Measurements from ENCODE around the gene FAM53B.

FAM53B gene

GRCh38 chr10:124655191-124656112 is 88.7 kb downstream of the FAM53B start:
- TF ChIP-seq RARB (CRISPR knock-in tag; IDR thresholded peaks at IDR 0.05) (no peak), POU6F1 (CRISPR knock-in tag; IDR thresholded peaks at IDR 0.05; ENCODE audit: borderline replicate concordance, low read depth) (no peak), ZNF70 (CRISPR knock-in tag; IDR thresholded peaks at IDR 0.05) (no peak), GLIS3 (CRISPR knock-in tag; IDR thresholded peaks at IDR 0.05) (no peak), SNAI2 (CRISPR knock-in tag; IDR thresholded peaks at IDR 0.05) (no peak), TOX (CRISPR knock-in tag; IDR thresholded peaks at IDR 0.05; ENCODE audit: borderline replicate concordance) (no peak), ARNTL (CRISPR knock-in tag; IDR thresholded peaks at IDR 0.05; ENCODE audit: borderline replicate concordance, low read depth) (no peak), ISL1 (CRISPR knock-in tag; IDR thresholded peaks at IDR 0.05) (no peak), PPARA (CRISPR knock-in tag; IDR thresholded peaks at IDR 0.05; ENCODE audit: borderline replicate concordance) (no peak)
- TF ChIP-seq, protein P1, sequence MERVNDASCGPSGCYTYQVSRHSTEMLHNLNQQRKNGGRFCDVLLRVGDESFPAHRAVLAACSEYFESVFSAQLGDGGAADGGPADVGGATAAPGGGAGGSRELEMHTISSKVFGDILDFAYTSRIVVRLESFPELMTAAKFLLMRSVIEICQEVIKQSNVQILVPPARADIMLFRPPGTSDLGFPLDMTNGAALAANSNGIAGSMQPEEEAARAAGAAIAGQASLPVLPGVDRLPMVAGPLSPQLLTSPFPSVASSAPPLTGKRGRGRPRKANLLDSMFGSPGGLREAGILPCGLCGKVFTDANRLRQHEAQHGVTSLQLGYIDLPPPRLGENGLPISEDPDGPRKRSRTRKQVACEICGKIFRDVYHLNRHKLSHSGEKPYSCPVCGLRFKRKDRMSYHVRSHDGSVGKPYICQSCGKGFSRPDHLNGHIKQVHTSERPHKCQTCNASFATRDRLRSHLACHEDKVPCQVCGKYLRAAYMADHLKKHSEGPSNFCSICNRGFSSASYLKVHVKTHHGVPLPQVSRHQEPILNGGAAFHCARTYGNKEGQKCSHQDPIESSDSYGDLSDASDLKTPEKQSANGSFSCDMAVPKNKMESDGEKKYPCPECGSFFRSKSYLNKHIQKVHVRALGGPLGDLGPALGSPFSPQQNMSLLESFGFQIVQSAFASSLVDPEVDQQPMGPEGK (CRISPR knock-in tag; IDR thresholded peaks at IDR 0.05; ENCODE audit: borderline replicate concordance): no peak
- TF ChIP-seq, protein P2, sequence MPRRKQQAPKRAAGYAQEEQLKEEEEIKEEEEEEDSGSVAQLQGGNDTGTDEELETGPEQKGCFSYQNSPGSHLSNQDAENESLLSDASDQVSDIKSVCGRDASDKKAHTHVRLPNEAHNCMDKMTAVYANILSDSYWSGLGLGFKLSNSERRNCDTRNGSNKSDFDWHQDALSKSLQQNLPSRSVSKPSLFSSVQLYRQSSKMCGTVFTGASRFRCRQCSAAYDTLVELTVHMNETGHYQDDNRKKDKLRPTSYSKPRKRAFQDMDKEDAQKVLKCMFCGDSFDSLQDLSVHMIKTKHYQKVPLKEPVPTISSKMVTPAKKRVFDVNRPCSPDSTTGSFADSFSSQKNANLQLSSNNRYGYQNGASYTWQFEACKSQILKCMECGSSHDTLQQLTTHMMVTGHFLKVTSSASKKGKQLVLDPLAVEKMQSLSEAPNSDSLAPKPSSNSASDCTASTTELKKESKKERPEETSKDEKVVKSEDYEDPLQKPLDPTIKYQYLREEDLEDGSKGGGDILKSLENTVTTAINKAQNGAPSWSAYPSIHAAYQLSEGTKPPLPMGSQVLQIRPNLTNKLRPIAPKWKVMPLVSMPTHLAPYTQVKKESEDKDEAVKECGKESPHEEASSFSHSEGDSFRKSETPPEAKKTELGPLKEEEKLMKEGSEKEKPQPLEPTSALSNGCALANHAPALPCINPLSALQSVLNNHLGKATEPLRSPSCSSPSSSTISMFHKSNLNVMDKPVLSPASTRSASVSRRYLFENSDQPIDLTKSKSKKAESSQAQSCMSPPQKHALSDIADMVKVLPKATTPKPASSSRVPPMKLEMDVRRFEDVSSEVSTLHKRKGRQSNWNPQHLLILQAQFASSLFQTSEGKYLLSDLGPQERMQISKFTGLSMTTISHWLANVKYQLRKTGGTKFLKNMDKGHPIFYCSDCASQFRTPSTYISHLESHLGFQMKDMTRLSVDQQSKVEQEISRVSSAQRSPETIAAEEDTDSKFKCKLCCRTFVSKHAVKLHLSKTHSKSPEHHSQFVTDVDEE (CRISPR knock-in tag; IDR thresholded peaks at IDR 0.05): no peak
- no peak for ATAC-seq

DNA sequence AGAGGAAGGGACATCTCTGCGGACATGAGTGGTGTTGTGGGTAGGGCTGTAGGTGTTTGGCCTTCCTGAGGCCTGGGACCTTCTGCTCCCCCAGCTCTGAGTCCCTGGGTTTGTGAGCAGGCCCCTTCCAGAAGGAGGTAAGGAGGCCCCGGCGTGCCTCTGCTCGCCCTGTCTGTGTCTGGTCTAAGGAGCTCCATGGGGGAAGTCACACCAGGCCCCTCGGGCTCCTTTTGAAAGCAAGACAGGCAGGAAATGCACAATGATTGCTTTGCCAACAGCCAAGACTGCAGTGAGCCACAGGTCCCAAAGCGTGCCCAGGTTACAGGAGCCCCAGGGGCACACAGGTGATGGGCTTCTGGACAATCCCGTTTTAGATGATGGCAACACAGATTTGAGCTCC is 89.5 kb downstream of the FAM53B start:
- TF ChIP-seq ZNF565 (CRISPR knock-in tag; conservative IDR thresholded peaks at IDR 0.05; ENCODE audit: low read depth): no peak
- no peak for TF ChIP-seq BACH2 (CRISPR knock-in tag; IDR thresholded peaks at IDR 0.05; ENCODE audit: borderline replicate concordance)
- TF ChIP-seq PPARA (CRISPR knock-in tag; IDR thresholded peaks at IDR 0.05; ENCODE audit: borderline replicate concordance): no peak
- TF ChIP-seq ZC3H10 (CRISPR knock-in tag; IDR thresholded peaks at IDR 0.05): no peak
- TF ChIP-seq POU6F1 (CRISPR knock-in tag; IDR thresholded peaks at IDR 0.05; ENCODE audit: borderline replicate concordance, low read depth): no peak
- TF ChIP-seq SNAI2 (CRISPR knock-in tag; IDR thresholded peaks at IDR 0.05): no peak
- TF ChIP-seq RARB (CRISPR knock-in tag; IDR thresholded peaks at IDR 0.05): no peak
- no peak for TF ChIP-seq TOX (CRISPR knock-in tag; IDR thresholded peaks at IDR 0.05; ENCODE audit: borderline replicate concordance)
- TF ChIP-seq GLIS3 (CRISPR knock-in tag; IDR thresholded peaks at IDR 0.05): no peak
- ATAC-seq: no peak

- ATAC-seq: no peak
- TF ChIP-seq ARNTL (CRISPR knock-in tag; IDR thresholded peaks at IDR 0.05; ENCODE audit: borderline replicate concordance, low read depth) (no peak), CSRNP3 (CRISPR knock-in tag; IDR thresholded peaks at IDR 0.05) (no peak), TOX (CRISPR knock-in tag; IDR thresholded peaks at IDR 0.05; ENCODE audit: borderline replicate concordance) (no peak), BACH2 (CRISPR knock-in tag; IDR thresholded peaks at IDR 0.05; ENCODE audit: borderline replicate concordance) (no peak), OSR1 (CRISPR knock-in tag; IDR thresholded peaks at IDR 0.05) (no peak), ZNF70 (CRISPR knock-in tag; IDR thresholded peaks at IDR 0.05) (no peak)
- TF ChIP-seq, protein P2 (CRISPR knock-in tag; IDR thresholded peaks at IDR 0.05): no peak
Observed at GRCh38 chr10:124653811-124654651, 90.1 kb downstream of the FAM53B start.

Measured in SK-N-SH treated with all-trans-retinoic acid at 6 μM for 48 hours (cell line).